HG02840 (cell line): ENCODE results near the gene UBAP2L.

Experiments used
- ATAC-seq: cut with Tn5 transposase; IDR thresholded peaks from one replicate; pipeline ENCODE4 v1.9.1; 2021; ENCODE audit warnings: mild to moderate bottlenecking, moderate library complexity, moderate number of reproducible peaks; ENCODE audit not compliant: unreplicated experiment, low FRiP score

UBAP2L gene, protein sequence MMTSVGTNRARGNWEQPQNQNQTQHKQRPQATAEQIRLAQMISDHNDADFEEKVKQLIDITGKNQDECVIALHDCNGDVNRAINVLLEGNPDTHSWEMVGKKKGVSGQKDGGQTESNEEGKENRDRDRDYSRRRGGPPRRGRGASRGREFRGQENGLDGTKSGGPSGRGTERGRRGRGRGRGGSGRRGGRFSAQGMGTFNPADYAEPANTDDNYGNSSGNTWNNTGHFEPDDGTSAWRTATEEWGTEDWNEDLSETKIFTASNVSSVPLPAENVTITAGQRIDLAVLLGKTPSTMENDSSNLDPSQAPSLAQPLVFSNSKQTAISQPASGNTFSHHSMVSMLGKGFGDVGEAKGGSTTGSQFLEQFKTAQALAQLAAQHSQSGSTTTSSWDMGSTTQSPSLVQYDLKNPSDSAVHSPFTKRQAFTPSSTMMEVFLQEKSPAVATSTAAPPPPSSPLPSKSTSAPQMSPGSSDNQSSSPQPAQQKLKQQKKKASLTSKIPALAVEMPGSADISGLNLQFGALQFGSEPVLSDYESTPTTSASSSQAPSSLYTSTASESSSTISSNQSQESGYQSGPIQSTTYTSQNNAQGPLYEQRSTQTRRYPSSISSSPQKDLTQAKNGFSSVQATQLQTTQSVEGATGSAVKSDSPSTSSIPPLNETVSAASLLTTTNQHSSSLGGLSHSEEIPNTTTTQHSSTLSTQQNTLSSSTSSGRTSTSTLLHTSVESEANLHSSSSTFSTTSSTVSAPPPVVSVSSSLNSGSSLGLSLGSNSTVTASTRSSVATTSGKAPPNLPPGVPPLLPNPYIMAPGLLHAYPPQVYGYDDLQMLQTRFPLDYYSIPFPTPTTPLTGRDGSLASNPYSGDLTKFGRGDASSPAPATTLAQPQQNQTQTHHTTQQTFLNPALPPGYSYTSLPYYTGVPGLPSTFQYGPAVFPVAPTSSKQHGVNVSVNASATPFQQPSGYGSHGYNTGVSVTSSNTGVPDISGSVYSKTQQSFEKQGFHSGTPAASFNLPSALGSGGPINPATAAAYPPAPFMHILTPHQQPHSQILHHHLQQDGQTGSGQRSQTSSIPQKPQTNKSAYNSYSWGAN

DNA sequence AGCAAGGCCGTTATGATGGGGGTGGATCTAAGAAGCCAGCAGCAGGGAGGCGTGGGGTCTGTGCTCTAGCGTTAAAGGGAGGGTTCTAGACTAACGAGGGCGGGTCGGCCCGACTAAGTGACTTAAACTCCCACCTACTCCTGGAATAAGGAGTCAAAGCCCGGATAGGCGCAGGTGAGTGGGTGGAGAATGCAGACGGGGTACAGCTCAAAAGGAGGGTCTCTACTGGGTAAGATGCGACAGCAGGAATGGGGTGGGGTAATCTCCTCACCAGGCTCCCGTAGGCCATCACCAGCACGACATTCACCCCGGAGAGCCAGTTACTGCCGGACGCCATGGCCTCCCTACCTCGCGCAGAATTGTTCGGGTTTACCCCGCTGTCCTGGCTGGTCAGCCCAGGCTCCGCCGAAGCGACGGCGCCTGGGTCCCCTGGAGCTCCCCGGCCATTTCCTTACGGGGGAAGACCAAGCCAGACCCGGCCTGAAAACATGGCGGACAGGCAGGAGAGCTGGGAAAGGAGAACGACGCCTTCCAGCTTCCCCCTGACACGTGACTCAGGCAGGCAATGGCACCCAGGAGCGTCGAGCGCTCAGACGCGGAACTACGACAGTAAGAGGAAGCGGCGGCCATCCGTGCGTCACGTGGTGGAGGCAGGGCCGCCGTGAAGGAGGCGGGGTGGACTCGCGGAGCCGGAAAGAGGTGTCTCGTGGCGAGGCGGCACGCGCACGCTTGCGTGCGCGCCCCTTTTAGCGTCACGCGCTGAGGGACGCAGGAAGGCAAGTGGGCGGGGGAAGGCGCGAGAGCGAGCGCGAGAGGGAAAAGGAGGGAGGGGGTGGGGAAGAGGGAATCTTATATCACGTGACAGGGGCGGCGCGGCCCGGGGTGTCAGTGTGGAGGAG is at the start of gene UBAP2L:
Gene UBAP2L (plus strand): TSS at position 885 of the 899 bp plus-strand sequence. CDS start 4,169 bp downstream, outside the sequence.
- peak; percentile 89 for ATAC-seq

DNA sequence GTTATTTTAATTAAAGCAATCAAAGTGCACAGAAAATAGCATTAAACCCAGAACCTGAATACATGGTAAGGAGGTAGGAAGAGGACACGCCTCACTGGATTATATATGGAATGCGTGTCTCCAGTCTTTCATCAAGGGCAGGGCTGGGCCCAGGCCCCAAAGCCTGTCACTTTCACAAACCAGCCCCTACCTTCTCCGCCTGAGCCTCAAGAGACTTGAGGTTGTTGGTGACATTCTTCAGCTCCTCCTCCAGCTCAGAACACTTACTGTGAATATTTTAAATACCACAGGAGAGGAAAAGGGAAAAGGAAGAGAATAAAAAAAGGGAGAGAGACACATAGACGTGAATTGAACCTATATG is 49.6 kb upstream of the UBAP2L start:
- ATAC-seq, result no peak

DNA sequence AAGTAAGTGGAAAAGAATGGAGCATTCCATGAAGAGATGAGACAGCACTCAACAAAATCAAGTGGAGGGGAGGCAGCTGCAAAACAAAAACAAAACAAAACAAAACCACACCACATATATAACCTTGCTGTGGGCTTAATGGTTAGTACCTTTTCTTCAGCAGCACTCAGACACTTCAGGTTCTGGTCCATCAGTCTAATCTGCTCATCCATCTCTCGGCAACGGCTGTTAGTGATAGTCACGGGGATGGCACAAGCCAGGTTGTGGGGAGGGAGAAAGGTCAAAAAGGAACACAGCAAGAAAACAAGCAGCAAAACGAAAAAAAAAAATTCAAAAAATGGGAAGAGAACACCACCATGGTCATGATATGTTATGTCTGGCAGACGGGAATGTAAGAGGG is 48.9 kb upstream of the UBAP2L start:
- no peak for ATAC-seq

DNA sequence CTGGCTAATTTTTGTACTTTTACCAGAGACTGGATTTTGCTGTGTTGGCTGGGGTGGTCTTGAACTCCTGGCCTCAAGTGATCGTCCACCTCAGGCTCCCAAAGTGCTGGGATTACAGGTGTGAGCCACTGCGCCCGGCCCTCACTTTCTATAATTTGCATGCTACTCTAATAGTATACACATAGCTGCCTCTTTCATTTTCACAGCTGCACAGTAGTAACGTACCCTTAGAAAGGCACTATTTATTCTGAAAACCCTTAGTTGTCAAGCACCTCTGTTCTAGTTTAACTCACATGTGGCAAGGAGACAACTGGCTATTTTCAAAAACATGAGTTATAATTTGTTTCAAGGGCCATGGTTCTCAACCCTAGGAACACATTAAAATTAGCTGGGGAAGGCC is 46.1 kb upstream of the UBAP2L start:
- no peak for ATAC-seq

DNA sequence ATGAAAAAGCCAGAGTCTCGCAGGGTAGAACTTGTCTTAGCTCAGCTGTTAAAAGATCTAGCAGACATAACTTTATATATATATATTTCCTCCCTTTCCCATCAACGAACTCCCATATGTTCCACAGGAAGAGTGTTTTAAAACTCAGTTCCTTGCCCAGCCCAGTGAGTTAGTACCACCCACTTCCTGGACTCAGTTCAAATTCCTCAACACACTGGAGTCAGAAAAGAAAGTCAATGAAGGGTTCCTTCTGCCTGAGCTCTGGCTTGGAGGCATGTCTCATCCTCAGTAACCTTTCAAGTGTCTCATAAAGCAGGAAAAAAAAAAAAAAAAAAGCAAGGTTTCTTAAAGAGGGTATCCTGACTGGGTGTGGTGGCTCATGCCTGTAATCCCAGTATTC is 44.4 kb upstream of the UBAP2L start:
- no peak for ATAC-seq

DNA sequence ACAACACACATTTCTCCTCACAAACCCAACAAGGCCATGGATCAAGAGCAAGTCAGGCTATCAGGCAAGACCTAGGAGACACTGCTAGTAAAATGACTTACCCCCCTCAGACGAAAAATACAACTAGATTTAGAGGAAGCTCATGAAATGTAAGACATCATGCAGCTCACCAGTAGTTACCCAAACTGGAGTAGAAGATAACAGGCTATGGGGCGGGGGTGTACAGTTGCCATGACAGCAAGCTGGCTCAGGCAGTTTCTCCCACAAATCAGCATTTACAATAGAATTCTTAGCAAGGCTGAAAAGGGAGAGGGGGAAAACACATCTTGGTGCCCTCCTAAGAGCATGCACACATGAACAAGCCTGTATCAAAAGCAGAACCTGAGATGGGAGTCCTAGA is 42.7 kb upstream of the UBAP2L start:
- no peak for ATAC-seq

DNA sequence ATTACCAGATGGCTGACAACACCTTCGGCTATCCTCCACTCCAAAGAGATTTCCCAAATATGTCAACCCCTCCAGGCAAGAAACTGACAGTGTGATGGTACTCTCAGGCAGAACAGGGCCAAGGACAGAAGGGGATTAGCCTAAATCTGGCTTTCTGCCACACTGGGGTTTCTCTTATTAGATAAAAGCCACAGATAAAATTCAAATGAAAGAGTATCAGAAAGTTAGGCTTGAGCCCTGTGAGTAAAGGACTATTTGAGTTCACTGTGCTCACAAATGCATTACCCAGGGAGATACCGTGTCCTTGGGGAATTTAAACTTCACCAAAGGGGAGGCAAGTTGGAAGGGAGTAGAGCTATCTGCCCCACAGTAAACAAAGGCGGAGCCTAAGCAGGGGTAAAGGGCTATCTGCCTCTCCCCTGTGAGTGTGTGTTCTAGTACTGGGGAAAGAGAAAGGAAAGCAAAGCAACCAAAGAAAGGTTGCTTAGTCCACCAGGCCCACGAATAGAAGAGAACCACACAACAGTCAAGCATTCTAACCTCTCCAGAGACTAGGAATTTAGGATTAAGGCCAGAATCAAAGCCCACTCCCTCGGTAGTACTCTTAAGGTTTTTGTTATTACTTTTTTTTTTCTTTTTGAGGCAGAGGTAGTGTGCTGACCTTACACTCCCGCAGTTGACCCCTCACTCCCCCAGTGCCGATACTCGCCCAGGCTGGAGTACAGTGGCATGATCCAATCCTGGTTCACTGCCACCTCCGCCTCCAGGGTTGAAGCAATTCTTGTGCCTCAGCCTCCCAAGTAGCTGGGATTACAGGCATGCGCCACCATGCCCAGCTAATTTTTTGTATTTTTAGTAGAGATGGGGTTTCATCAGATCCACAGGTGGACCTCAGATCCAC is 41.6 kb upstream of the UBAP2L start:
- no peak for ATAC-seq

DNA sequence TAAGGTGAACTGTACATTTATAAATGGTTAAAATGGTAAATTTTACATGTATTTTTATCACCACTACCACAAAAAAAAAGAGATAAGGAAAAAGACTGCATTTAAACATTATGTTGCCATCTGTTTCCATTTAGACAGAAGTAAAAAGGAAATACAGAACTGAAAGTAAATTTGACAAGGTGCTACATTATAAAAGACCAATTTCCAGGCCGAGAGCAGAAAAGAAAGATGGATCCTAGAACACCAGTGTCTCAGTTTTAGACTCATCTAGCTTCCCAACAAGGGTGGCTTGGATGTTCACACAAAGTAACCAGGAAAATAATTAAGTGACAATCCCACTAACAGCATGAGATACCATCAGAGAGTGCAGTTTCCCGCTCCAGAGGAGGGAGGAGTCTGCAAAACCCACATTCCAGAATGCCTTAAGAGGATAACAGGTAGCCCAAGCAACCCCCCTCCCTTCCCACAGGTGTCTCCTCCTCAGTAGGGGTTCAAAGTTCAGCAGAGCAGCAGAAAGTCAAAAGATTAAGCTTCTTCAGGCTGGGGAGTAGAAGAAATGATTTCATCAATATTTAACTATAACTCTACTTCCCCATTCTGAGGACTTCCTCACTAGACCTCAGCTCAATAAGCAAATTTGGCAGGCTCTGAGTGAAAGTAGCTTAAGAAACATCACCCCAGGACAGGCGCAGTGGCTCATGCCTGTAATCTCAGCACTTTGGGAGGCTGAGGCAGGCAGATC is 40.6 kb upstream of the UBAP2L start:
- ATAC-seq, result no peak

DNA sequence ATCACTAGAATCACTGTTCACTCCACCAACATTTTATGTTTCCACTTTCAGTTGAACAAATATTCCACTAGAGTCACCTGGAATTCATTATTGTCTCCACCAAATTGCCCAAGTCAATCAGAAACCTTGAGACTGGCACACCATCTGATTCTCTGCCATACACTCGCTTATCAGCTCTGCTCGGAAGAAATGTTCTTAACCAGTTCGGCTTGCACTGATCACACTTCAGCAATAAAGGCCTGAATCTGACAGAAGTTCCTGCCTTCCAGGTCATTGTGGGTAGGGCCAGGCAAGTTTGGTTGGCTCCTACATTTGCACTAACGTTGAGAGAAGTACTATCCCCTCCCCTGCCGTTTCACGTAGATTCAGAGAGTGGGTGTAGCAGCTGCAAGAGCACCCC is 38.8 kb upstream of the UBAP2L start:
- ATAC-seq, result no peak

DNA sequence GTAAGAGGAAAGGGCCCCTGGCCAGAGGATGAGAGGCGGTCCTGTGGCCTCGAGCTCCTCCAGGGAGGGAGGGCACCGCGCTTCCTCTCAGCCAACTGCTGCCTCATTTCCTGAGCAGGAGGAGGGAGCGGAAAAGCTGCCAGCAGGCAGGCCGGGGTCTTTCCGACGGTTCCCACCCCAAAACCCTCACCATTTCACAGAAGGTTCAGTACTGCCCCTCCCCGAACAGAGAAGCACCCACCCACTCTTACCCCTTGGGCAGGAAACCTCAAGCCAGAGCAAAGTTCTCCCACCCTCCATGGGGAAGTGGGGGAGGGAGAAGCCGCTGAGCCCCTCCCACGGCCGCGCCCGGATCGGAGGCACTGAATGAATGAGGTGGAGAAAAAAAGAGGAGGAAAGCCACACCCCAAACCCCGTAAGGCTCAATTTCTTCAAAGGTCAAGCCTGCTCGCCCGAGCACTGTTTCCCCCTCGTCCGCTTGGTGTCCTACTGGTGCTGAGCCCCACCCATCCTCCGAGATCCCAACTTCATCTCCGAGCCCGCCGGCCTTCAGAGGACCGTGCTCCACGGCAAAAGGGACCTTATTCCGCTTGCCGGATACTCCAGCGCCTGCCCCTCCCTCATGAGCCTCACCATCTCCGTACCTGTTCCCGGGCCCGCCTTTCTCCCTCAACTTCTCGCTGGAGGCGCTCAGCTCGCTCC is 38.3 kb upstream of the UBAP2L start:
- ATAC-seq, result peak; percentile 40

DNA sequence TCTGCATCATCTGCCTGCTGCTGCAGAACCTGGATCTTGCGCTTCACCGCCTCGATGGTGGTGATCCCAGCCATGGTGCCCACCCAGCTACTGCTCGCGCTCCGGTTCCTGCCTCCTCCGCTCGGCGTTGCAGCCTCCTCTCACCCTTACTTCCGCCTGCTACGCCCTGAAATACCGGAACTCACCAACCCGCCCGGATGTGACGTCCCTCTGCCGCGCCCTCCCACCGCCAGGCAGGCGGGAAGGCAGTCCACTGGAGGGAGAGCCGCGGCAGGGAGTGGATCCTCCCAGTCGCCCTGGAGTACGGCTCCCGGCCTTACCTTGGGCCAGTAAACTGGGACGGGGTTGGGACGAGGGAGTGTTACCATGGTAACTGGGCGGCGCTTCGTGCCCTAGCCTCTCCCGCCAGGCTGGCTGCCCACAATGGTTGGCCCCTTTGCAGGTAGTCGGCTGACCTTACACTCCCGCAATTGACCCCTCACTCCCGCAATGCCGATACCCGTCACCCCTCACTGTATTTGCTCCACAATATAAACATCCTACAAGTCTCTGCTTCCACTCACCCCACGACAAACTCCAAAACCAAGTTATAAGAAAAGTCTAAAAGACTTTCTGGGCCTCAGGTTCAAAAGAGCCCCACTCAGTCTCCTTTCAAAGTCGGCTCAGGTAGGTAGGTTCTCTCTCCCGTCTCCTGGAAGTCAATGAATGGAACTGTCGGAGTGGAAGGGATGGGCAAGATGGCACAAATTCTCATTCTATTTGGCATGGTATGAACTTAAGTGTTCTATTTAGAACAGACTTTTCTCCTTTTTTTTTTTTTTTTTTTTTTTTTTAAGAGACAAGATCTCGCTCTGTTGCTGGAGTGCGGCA is 37.5 kb upstream of the UBAP2L start:
- ATAC-seq, result peak; percentile 71

DNA sequence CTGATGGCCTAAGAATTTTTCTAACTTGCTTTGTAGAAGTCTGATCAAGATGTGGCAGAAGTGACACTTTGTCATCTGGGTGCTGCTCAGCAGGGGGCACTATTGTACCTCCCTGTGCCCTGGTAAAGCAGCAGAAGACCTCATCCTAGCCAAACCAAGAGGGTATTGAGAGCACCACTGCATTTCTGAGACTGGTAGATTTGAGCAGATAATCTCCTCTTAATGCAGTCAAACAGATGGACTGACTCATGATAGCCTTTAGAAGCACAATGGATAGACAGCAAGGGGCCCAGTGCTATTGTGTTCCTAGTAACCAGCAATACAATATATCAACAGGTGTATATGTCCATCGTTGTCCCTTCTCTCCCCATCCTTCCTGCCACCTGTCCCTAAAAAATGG is 34.6 kb upstream of the UBAP2L start:
- no peak for ATAC-seq

DNA sequence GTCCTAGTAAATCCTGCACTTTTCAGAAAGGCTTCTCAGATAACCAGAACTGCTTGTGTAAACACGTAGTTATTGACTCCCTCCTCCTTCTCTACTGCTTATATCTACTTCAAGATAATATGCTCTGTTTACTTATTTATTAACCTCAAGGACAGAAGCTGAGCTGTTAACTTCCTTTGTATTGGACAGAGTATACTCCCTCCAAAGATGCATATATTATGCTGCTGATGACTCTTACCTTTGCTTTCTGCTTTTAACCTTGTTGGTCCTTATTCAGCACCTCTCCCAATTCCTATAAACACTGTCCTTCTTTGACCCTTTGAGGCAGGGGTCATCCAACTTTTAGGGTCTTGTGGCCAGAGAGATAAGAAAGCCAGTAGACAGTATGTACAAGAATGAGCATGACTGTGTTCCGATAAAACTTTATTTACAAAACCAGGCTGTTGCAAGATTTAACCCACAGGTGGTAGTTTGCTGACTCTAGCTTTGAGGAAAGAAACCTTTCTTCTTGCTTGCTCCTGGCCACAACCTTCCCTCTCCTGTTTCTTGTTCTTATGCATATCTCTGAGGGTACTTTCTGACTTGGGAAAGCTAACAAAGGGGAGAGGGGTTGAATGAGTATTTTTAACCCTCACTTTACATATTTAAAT is 33.8 kb upstream of the UBAP2L start:
- no peak for ATAC-seq

DNA sequence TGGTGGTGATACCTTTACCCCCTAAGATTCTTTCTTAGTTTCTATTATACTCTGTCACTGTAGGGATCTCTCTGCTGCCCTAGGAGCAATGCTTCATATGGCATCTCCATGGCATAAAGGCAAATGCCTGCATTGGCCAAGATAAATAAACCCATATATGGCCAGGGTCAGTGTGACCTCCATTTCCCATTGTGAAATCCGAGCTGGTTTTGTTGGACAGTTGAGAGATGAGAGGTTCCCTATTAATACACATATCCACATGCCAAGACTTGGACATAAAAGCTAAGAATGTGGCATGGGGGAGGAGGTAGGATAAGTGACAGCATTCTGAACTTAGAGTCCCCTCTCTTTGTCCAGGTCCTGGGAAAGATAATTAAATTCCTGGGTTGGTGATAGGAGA is 30.2 kb upstream of the UBAP2L start:
- ATAC-seq, result no peak

DNA sequence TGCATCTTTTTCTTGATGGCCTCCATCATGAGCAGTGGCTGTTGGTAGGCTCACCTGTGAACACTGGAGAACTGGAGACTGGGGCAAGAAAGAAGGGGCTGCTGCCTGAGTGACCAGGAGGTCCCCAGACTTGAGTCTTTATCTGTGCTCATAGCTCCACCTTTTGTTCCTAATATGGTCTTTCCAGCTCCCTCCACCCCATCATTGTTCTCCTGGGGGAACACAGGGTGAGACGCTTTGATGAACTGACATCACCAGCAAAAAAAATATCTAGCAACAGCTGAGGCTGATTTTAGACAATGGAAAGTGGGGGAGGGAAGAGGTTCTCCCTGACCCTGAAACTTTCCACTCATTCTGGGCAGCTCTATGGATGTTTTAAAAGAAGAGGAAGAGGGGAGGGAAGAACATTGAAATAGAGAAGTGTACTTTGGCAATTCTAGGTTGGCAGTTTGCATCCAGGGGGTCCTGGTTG is 28.7 kb upstream of the UBAP2L start, which contains the start of gene TPM3:
Gene TPM3 (minus strand): TSS at position 111 of the 472 bp plus-strand sequence. CDS start 82 bp downstream, at position 29.
- ATAC-seq, result no peak

DNA sequence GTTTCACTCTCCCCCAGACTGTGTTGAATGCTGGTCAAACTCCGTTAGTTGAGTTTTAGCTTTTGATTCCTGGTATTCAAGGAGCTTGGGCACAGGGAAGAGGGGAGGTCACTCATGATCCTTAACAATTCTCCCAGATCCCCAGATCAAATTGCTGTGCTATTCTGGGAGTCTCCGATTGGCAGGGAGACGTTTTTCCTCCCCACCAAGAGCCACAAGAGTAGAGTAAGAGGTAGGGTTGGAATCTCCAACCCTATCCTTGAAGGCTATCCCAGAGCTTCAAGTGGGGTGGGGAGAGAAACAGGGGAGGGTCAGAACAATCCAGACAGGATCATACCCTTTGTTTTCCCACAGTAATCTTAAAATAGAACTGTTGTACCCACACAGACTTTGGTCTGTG is 28.3 kb upstream of the UBAP2L start:
- ATAC-seq, result no peak
